NOMO-1 (cell line): Measurements from ENCODE around the gene TNN.
"Not testable (repeated sequence)": the region's sequence is repeated elsewhere in the genome, so short reads cannot be mapped to it uniquely, and the experiment has no call there.

ENCODE experiments used
- DNase-seq, 2 experiments: peaks; one replicate each; lab custom pipeline; 2025; ENCODE audit not compliant: unreplicated experiment in 2 of 2; lab: John Stamatoyannopoulos, UW

The TNN gene

DNA sequence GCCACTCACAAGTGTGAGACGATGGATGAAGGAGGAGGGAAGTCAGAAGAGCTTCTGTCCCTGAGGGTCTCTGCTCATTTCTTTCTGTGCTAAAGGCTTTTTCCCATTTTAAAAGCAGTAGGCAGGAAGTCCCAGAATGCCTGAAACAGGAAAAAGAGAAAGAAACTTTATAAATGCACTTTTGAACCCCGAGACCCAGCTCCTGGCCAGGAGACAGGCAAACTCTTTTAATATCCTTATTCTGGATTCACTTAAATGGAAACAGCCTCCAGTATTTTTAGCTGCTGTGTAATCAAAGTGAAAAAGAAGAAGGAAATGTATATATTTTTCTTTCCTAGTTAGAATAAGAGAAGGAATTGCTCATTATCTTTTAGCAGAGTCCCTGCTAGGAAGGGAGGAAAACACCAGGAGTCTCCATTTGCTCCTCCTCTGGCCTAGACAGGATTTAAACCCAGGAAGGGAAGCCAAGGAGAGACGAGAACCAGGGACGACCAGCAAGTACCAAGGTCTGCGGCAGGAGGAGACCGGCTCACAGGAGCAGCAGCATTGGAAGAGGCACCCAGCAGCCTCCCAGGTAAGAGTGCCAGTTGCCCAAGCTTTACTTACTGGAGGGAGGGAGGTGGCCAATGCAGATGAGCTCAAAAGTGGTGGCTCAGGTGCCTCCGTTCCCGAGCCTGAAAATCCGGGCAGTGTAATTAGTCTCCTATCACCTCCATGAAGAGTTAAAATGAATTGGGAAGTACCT is at the start of gene TNN:
TSS of gene TNN (plus strand) at position 472 of the 745 bp plus-strand sequence. CDS start 9,586 bp downstream, outside the sequence.
- DNase-seq = no peak

DNA sequence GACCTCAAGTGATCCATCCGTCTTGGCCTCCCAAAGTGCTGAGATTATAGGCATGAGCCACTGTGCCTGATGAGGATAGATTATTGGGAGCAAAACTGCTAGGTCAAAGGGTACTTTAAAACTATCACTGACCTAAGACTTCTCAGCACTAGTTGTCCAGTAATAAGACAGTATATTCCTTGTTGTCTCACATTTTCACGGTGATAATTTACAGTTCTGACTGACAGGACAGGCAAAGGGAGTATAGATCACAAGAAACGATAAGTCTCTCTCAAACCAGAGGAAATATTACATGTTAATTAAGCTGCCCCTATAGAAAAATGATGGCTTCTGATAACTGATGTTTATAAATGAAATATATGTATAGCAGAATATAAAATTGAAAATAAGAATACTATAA is 48.1 kb upstream of the TNN start:
- DNase-seq = no peak

- peak; percentile 95 to 97 for DNase-seq
These were observed 44.4 kb upstream of the TNN start, which contains the start of gene MRPS14 for GRCh38 chr1:175023043-175023921. Gene MRPS14 (minus strand): TSS chr1:175023425. CDS start chr1:175023408, 17 bp downstream.

- not testable (repeated sequence) for DNase-seq
These were observed 43.8 kb upstream of the TNN start for GRCh38 chr1:175023922-175024242.

GRCh38 chr1:175024773-175025172 is 42.9 kb upstream of the TNN start:
- DNase-seq = no peak

GRCh38 chr1:175033953-175034352 is 33.7 kb upstream of the TNN start:
- DNase-seq = no peak

- no peak for DNase-seq
These were observed 32.9 kb upstream of the TNN start for GRCh38 chr1:175034775-175035174.

DNA sequence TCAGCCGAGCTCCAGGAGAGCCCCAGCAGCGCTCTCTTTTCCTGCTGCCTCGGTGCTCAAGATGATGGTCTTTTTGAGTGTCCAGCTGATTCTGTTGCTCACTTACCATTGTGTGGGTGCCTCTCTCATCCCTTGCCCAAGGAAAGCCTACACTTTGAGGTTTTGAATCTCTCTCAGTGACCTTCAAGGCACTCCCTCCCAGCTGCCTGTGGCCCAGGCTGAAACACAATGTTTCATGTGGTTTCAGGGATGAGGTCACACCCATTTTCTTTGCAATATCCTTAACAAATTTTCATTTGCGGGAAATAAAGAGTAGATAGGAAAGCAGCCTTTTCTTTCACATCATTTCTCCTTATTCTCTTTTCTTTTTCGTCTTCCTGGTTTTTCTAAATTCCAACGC is 31.8 kb upstream of the TNN start:
- no peak for DNase-seq

GRCh38 chr1:175036476-175036875 is 31.2 kb upstream of the TNN start:
- no peak for DNase-seq

DNA sequence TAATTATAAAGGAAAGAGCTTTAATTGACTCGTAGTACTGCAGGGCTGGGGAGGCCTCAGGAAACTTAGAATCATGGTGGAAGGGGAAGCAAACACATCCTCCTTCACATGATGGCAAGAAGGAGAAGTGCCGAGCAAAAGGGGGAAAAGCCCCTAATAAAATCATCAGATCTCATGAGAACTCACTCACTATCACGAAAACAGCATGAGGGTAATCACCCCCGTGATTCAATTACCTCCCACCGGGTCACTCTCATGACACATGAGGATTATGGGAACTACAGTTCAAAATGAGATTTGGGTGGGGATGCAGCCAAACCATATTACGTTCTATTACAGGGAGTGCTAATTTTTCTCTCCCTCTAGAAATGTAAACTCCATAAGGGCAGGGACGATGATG is 30.2 kb upstream of the TNN start:
- no peak for DNase-seq

- DNase-seq = no peak
These were observed 27.2 kb upstream of the TNN start for GRCh38 chr1:175040324-175040879.

DNA sequence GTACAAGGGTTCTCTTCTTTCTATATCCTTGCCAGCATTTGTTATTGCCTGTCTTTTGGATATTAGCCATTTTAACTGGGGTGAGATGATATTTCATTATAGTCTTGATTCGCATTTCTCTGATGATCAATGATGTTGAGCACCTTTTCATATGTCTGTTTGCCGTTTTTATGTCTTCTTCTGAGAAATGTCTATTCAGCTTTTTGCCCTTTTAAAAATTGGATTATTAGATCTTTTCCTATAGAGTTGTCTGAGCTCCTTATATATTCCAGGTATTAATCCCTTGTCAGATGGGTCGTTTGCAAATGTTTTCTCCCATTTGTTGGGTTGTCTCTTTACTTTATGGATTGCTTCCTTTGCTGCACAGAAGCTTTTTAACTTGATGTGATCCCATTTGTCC is 25.0 kb upstream of the TNN start:
- no peak for DNase-seq

GRCh38 chr1:175043824-175044223 is 23.8 kb upstream of the TNN start:
- DNase-seq = no peak

DNA sequence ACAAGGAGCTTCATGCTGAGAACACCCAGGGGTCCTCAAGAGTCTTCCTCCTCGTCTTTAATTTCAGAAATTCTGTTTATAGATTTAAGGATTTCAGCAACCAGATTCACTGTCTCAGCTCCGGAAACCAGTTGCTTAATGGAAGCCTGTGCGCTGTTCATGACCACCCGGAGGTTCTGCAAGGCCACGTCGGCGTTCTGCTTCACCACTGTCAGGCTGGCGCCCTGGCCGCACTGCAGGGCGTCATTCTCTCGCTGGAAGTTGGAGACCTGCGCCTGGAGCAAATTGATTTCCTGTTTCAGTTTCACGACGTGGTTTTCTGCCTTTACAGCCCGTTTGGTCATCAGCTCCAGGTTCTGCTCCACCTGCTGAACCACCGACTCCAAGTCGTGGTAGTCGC is 23.0 kb upstream of the TNN start:
- DNase-seq = peak; percentile 81 to 89

DNA sequence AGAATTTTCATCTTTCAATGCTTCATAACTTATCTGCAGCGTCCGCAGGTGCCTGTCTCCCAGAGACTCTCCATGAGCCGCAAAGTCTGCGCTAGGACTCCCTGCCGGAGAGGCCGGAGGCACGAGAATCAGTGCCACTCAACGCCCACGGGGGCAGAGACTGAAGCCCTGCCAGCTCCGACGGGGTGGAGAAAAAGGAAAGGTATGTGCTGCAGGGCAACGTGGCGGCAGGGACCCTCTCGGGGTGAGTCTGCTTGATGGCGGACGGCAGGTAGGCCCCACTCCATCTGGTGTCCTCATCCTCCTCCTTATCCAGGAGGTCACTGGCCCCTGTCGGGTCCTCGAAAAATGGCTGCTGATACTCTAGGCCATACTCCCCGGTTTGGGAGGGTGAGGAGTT is 22.5 kb upstream of the TNN start:
- DNase-seq = no peak

GRCh38 chr1:175045519-175045918 is 22.1 kb upstream of the TNN start:
- no peak for DNase-seq

DNA sequence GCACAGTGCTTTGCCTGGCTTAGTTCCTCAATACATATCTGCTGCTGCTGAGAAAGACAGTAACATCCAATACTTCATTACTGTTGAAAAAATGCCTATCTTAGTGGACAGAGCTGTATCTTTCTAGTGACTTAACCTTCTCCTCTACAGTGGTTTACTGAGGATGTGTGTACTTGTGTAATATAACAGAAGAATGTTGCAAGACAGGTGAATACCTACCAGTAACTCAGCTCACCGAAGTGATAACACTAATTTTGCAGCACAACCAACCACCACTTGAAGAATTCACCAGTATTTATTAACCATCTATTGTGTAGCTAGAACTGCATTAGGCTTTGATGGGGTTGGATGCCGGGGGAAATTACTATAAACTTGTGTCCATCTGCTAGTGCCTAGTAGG is 16.6 kb upstream of the TNN start:
- DNase-seq = no peak

GRCh38 chr1:175054736-175055135 is 12.9 kb upstream of the TNN start:
- no peak for DNase-seq

- no peak for DNase-seq
These were observed 5.3 kb upstream of the TNN start for GRCh38 chr1:175062339-175062738.

GRCh38 chr1:175062858-175063257 is 4.8 kb upstream of the TNN start:
- no peak for DNase-seq

- DNase-seq = no peak
These were observed 3.2 kb downstream of the TNN start for GRCh38 chr1:175070818-175071217.
